ENCODE results near the gene GPER1. TPM values are rescaled to one million over a fixed set of nuclear protein-coding genes. Genes with fewer than 3 reads are reported as not detected.

The GPER1 gene
- total RNA-seq, 4 donors from 2014 or later = 4.6 to 19.9 (median 11.0) TPM

GRCh38 chr7:1056785-1057410 is 31.0 kb upstream of the GPER1 start:
- TF ChIP-seq POLR2AphosphoS5 (IDR thresholded peaks at IDR 0.05) = no peak
- intact Hi-C loops (cut with DNase I) = no loop called here
- Histone ChIP-seq H3K36me3 (peaks cover 4 to 22% (median 13%) of the 10 kb centered on the region in 4 donors), H3K4me3 (peak overlapping the region in 1 of 4 donors; percentile 57), H3K27me3 (no peaks in the 10 kb centered on the region), H3K9me3 (no peaks in the 10 kb centered on the region), H3K27ac (replicated peaks in 1 of 4) (peak overlapping the region in 1 of 4 donors; percentile 56), H3K4me1 (peaks cover 67 to 72% (median 69%) of the 10 kb centered on the region in 4 donors)
- DNase-seq (ENCODE audit: extremely low spot score) = no peak
- 92% methylated on average over 24 of the region's 27 CpGs for whole genome bisulfite sequencing

- peaks cover 59 to 65% (median 61%) of the 10 kb centered on the region in 4 donors for H3K4me1 ChIP-seq
- no peak for DNase-seq (ENCODE audit: extremely low spot score)
- intact Hi-C loops (cut with DNase I) = no loop called here
These were observed 30.3 kb upstream of the GPER1 start for GRCh38 chr7:1057416-1058291.

GRCh38 chr7:1058311-1058710 is 29.6 kb upstream of the GPER1 start:
- peaks cover 54 to 58% (median 55%) of the 10 kb centered on the region in 4 donors for H3K4me1 ChIP-seq
- TF ChIP-seq CTCF (IDR thresholded peaks at IDR 0.05) = no peak
- no peak for TF ChIP-seq EP300 (IDR thresholded peaks at IDR 0.05)
- TF ChIP-seq POLR2AphosphoS5 (IDR thresholded peaks at IDR 0.05) = no peak
- no peak for TF ChIP-seq POLR2A (IDR thresholded peaks at IDR 0.05; ENCODE audit: low read depth)

More at GRCh38 chr7:1057416-1058291, 30.3 kb upstream of the GPER1 start:
- H3K27ac ChIP-seq (replicated peaks in 1 of 4) = no peak overlapping the region
- no peaks in the 10 kb centered on the region for H3K27me3 ChIP-seq
- no peak for TF ChIP-seq EP300 (IDR thresholded peaks at IDR 0.05)
- TF ChIP-seq CTCF (IDR thresholded peaks at IDR 0.05) = no peak
- no peak for TF ChIP-seq POLR2A (IDR thresholded peaks at IDR 0.05; ENCODE audit: low read depth)
- TF ChIP-seq POLR2AphosphoS5 (IDR thresholded peaks at IDR 0.05) = no peak
- 98% methylated on average over 32 of the region's 62 CpGs for WGBS
- no peaks in the 10 kb centered on the region for H3K9me3 ChIP-seq
- peaks cover 4 to 22% (median 13%) of the 10 kb centered on the region in 4 donors for H3K36me3 ChIP-seq
- no peak overlapping the region for H3K4me3 ChIP-seq

GRCh38 chr7:1058821-1059199 is 29.1 kb upstream of the GPER1 start:
- Histone ChIP-seq H3K36me3 (peaks cover 4 to 22% (median 13%) of the 10 kb centered on the region in 4 donors), H3K4me1 (peaks cover 49 to 53% (median 50%) of the 10 kb centered on the region in 4 donors), H3K27me3 (no peaks in the 10 kb centered on the region), H3K9me3 (no peaks in the 10 kb centered on the region), H3K4me3 (no peak overlapping the region), H3K27ac (replicated peaks in 1 of 4) (peak overlapping the region in 3 of 4 donors; percentile 45 to 67 (median 54))
- no peak for DNase-seq (ENCODE audit: extremely low spot score)
- WGBS = 78% methylated on average over 10 of the region's 10 CpGs
- TF ChIP-seq POLR2A (IDR thresholded peaks at IDR 0.05; ENCODE audit: low read depth) (no peak), POLR2AphosphoS5 (IDR thresholded peaks at IDR 0.05) (no peak), CTCF (IDR thresholded peaks at IDR 0.05) (no peak), EP300 (IDR thresholded peaks at IDR 0.05) (no peak)
- intact Hi-C loops (cut with DNase I) = no loop called here

More at GRCh38 chr7:1058311-1058710, 29.6 kb upstream of the GPER1 start:
- 91% methylated on average over 12 of the region's 13 CpGs for WGBS
- Histone ChIP-seq H3K36me3 (peaks cover 4 to 22% (median 13%) of the 10 kb centered on the region in 4 donors), H3K4me3 (no peak overlapping the region), H3K9me3 (no peaks in the 10 kb centered on the region), H3K27me3 (no peaks in the 10 kb centered on the region), H3K27ac (replicated peaks in 1 of 4) (peak overlapping the region in 1 of 4 donors; percentile 67)
- intact Hi-C loops (cut with DNase I) = no loop called here
- DNase-seq (ENCODE audit: extremely low spot score) = no peak
